Activated CD8-positive, alpha-beta memory T cell treated with anti-CD3 and anti-CD28 coated beads, Interleukin-2, amount 50 U/mL, for 4 hours (primary cell): ENCODE results near the gene PHKB.

Experiments
- DNase-seq: peaks from one replicate; pipeline ENCODE4 v3.0.0-alpha.2; 2020

PHKB gene

GRCh38 chr16:47574091-47575054, 113.2 kb downstream of the PHKB start:
- no peak for DNase-seq

GRCh38 chr16:47577029-47577428, 115.9 kb downstream of the PHKB start:
- DNase-seq: no peak

GRCh38 chr16:47578033-47578432, 116.9 kb downstream of the PHKB start:
- DNase-seq: no peak

- DNase-seq: no peak
Measured at GRCh38 chr16:47578573-47578972, 117.4 kb downstream of the PHKB start.

- DNase-seq: no peak
Measured at GRCh38 chr16:47581114-47581513, 120.0 kb downstream of the PHKB start.

GRCh38 chr16:47584464-47585225, 123.5 kb downstream of the PHKB start:
- DNase-seq: no peak

GRCh38 chr16:47586121-47586520, 125.0 kb downstream of the PHKB start:
- no peak for DNase-seq

GRCh38 chr16:47590472-47590871, 129.3 kb downstream of the PHKB start:
- no peak for DNase-seq

GRCh38 chr16:47592232-47592631, 131.1 kb downstream of the PHKB start:
- no peak for DNase-seq

GRCh38 chr16:47599512-47599911, 138.4 kb downstream of the PHKB start:
- no peak for DNase-seq

- no peak for DNase-seq
Measured at GRCh38 chr16:47600376-47600775, 139.2 kb downstream of the PHKB start.

- no peak for DNase-seq
Measured at GRCh38 chr16:47604306-47604705, 143.2 kb downstream of the PHKB start.

GRCh38 chr16:47611042-47611441, 149.9 kb downstream of the PHKB start:
- DNase-seq: no peak

- DNase-seq: no peak
Measured at GRCh38 chr16:47611848-47612493, 150.8 kb downstream of the PHKB start.

- DNase-seq: no peak
Measured at GRCh38 chr16:47612711-47613110, 151.6 kb downstream of the PHKB start.

GRCh38 chr16:47613251-47613650, 152.1 kb downstream of the PHKB start:
- DNase-seq: no peak

- no peak for DNase-seq
Measured at GRCh38 chr16:47617732-47618131, 156.6 kb downstream of the PHKB start.

- DNase-seq: no peak
Measured at GRCh38 chr16:47622451-47623176, 161.5 kb downstream of the PHKB start.

- DNase-seq: no peak
Measured at GRCh38 chr16:47624563-47624962, 163.4 kb downstream of the PHKB start.

- DNase-seq: no peak
Measured at GRCh38 chr16:47625115-47625567, 164.0 kb downstream of the PHKB start.

- DNase-seq: no peak
Measured at GRCh38 chr16:47626246-47626645, 165.1 kb downstream of the PHKB start.

- no peak for DNase-seq
Measured at GRCh38 chr16:47627085-47627639, 166.0 kb downstream of the PHKB start.
